OCI-LY7 (cell line): ENCODE measurements around the gene CFAP73. TPM values are rescaled to one million over a fixed set of nuclear protein-coding genes. Genes with fewer than 3 reads are reported as not detected.
"Not testable (repeated sequence)": the region's sequence is repeated elsewhere in the genome, so short reads cannot be mapped to it uniquely, and the experiment has no call there.

Source experiments
- BruUV-seq: library from RNA; stranded (reverse); fragments of 400-500 nt; replicated peaks from 2 replicates; lab custom pipeline; 2021; lab: Mats Ljungman, UMichigan
- CTCF ChIA-PET: fragments of 300-600 bp; sonication (Branson Sonifier 250); formaldehyde crosslinking; loops from one replicate; lab custom pipeline; 2022; ENCODE audit warnings: antibody characterized with exemption; ENCODE audit not compliant: unreplicated experiment; lab: Charles Lee
- POLR2A ChIA-PET: fragments of 300-600 bp; sonication (Branson Sonifier 250); formaldehyde crosslinking; loops from one replicate; lab custom pipeline; 2022; ENCODE audit warnings: antibody characterized with exemption; lab: Charles Lee
- DNase-seq: peaks from one replicate; pipeline ENCODE4 v3.0.0-alpha.2; 2015; ENCODE audit warnings: low spot score
- H2AFZ ChIP-seq: fragments of 200-600 bp; sonication (generic), shearing (Covaris generic); 2 replicates; pipeline ENCODE4 v1.6.1; 2014; ENCODE audit warnings: mild to moderate bottlenecking, antibody characterized with exemption, low read length, moderate library complexity
- H3K27ac ChIP-seq: fragments of 200-600 bp; sonication (generic); 2 replicates; pipeline ENCODE4 v1.5.1; 2014; ENCODE audit warnings: mixed run types, low read depth, mild to moderate bottlenecking, moderate library complexity, low read length, inconsistent platforms; ENCODE audit not compliant: poor library complexity, severe bottlenecking
- H3K36me3 ChIP-seq: fragments of 200-600 bp; sonication (generic); 2 replicates; pipeline ENCODE4 v1.6.1; 2014; ENCODE audit warnings: mild to moderate bottlenecking, antibody characterized with exemption, low read length, moderate library complexity, mixed read lengths; ENCODE audit not compliant: insufficient read depth
- H3K4me1 ChIP-seq: fragments of 200-600 bp; sonication (generic); 2 replicates; pipeline ENCODE4 v1.5.1; 2014; ENCODE audit warnings: mild to moderate bottlenecking, low read length; ENCODE audit not compliant: insufficient read depth, poor library complexity, severe bottlenecking
- H3K4me2 ChIP-seq: fragments of 200-600 bp; sonication (generic); 2 replicates; pipeline ENCODE4 v1.6.1; 2014; ENCODE audit warnings: mild to moderate bottlenecking, low read length
- H3K4me3 ChIP-seq: fragments of 200-600 bp; sonication (generic); 2 replicates; pipeline ENCODE4 v1.5.1; 2014; ENCODE audit warnings: mild to moderate bottlenecking, low read depth, low read length; ENCODE audit not compliant: poor library complexity, severe bottlenecking
- H3K79me2 ChIP-seq: fragments of 200-600 bp; sonication (generic); 2 replicates; pipeline ENCODE4 v1.6.1; 2016; ENCODE audit warnings: low read depth, mild to moderate bottlenecking, low read length, moderate library complexity, mixed read lengths; ENCODE audit not compliant: insufficient read depth
- H3K9me2 ChIP-seq: fragments of 200-600 bp; sonication (generic); 2 replicates; pipeline ENCODE4 v1.6.1; 2016; ENCODE audit warnings: mild to moderate bottlenecking, low read length, mixed read lengths; ENCODE audit not compliant: insufficient read depth
- H3K9me3 ChIP-seq: fragments of 200-600 bp; sonication (generic); 2 replicates; pipeline ENCODE4 v1.6.1; 2014; ENCODE audit warnings: mild to moderate bottlenecking, mixed run types, low read length, mixed read lengths
- H4K20me1 ChIP-seq: fragments of 200-600 bp; sonication (generic); 2 replicates; pipeline ENCODE4 v1.6.1; 2014; ENCODE audit warnings: mild to moderate bottlenecking, antibody characterized with exemption, low read length, moderate library complexity, mixed read lengths; ENCODE audit not compliant: insufficient read depth
- EZH2phosphoT487 ChIP-seq: fragments of 200-600 bp; sonication (generic); IDR thresholded peaks from 2 replicates; pipeline ENCODE4 v1.6.1; 2018; ENCODE audit warnings: low read depth, borderline replicate concordance, mild to moderate bottlenecking, mixed run types, antibody characterized with exemption, low read length, moderate library complexity, mixed read lengths
- intact Hi-C: fragments of 100-400 bp; cut with micrococcal nuclease; formaldehyde crosslinking; loops from one replicate; pipeline ENCODE4 v1.10.0; 2022; ENCODE audit not compliant: unreplicated experiment
- total RNA-seq, 2 experiments: library from RNA; depleted of rRNA in 1 of 2; stranded (reverse); fragments of >200 nt in 1 of 2; shearing (Covaris generic) in 1 of 2; gene quantifications; 2 replicates each; pipeline ENCODE4 v1.2.3, GENCODE V29; 2014 to 2022
- TF ChIP-seq, protein P1 (sequence below): fragments of 200-600 bp; sonication (generic); conservative IDR thresholded peaks from 2 replicates; pipeline ENCODE4 v1.5.1; 2014; ENCODE audit warnings: mild to moderate bottlenecking, antibody characterized with exemption, low read length, moderate library complexity, mixed read lengths

The CFAP73 gene
- total RNA-seq, 2 experiments from 2014 or later: 26.9 to 37.4 TPM

GRCh38 chr12:113204804-113205203 lies 55.3 kb downstream of the CFAP73 start:
- no TSS peak for BruUV-seq
- H3K4me1 ChIP-seq: peaks cover 84% of the 10 kb centered on the region
- intact Hi-C loops: no loop called here
- POLR2A ChIA-PET: interaction anchor here (0.7 to 13.0 kb wide), 4 partner anchors 13 to 70 kb away, joined by 3 to 183 read pairs (median 4); partner anchors contain the start of gene TPCN1
- no peak for DNase-seq
- H4K20me1 ChIP-seq: no peaks in the 10 kb centered on the region
- H3K4me3 ChIP-seq: no peak overlapping the region
- peaks cover 68% of the 10 kb centered on the region for H3K36me3 ChIP-seq
- CTCF ChIA-PET: no interaction called here
- TF ChIP-seq, protein P1, sequence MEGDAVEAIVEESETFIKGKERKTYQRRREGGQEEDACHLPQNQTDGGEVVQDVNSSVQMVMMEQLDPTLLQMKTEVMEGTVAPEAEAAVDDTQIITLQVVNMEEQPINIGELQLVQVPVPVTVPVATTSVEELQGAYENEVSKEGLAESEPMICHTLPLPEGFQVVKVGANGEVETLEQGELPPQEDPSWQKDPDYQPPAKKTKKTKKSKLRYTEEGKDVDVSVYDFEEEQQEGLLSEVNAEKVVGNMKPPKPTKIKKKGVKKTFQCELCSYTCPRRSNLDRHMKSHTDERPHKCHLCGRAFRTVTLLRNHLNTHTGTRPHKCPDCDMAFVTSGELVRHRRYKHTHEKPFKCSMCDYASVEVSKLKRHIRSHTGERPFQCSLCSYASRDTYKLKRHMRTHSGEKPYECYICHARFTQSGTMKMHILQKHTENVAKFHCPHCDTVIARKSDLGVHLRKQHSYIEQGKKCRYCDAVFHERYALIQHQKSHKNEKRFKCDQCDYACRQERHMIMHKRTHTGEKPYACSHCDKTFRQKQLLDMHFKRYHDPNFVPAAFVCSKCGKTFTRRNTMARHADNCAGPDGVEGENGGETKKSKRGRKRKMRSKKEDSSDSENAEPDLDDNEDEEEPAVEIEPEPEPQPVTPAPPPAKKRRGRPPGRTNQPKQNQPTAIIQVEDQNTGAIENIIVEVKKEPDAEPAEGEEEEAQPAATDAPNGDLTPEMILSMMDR: no peak
- no peak for TF ChIP-seq EZH2phosphoT487
- H3K9me3 ChIP-seq: peaks cover 7% of the 10 kb centered on the region; the same call in 1 of the 2 replicates
- no peaks in the 10 kb centered on the region for H3K9me2 ChIP-seq
- H3K4me2 ChIP-seq: peak overlapping the region; percentile 46; the same call in 1 of the 2 replicates
- no peak overlapping the region; the same call in 1 of the 2 replicates for H2AFZ ChIP-seq
- H3K79me2 ChIP-seq: peaks cover 16% of the 10 kb centered on the region; the same call in 1 of the 2 replicates
- H3K27ac ChIP-seq: peak overlapping the region; percentile 63

- H3K9me3 ChIP-seq, DNase-seq, intact Hi-C loops, CTCF ChIA-PET, H3K9me2 ChIP-seq, H2AFZ ChIP-seq, H4K20me1 ChIP-seq, BruUV-seq: not testable (repeated sequence)
- H3K36me3 ChIP-seq: peaks cover 77% of the 10 kb centered on the region
- H3K27ac ChIP-seq: peak overlapping the region; percentile 99
- H3K4me2 ChIP-seq: peak overlapping the region; percentile 89; the same call in 1 of the 2 replicates
- peaks cover 36% of the 10 kb centered on the region for H3K79me2 ChIP-seq
- POLR2A ChIA-PET: interaction anchor here (1.2 to 13.0 kb wide), 3 partner anchors 10 to 20 kb away, joined by 4 to 183 read pairs (median 8); partner anchors contain the start of genes RITA1 and TPCN1
- H3K4me3 ChIP-seq: peak overlapping the region; percentile 59
- peaks cover 90% of the 10 kb centered on the region for H3K4me1 ChIP-seq
These were observed 57.3 kb downstream of the CFAP73 start for GRCh38 chr12:113206802-113207201.

DNA sequence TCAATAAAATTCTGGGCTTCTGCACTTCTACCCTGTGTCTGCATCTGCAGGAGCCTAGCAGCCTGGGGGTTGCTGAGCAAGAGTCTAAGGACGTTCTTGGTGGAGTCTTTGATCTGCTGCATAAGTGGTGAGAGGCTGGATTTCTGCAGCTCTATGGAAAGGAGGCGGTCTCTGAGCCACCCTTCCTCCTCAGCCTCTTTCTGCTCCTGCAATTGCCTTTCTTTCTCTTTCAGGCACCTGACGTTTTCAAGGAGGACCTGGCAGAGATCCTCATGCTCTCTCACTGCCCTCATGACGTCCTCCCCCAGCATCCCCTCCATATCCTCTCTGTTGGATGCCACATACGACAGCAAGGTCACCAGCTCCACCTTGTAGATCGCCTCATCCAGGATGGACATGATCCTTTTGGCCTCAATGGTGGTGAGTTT lies 58.1 kb downstream of the CFAP73 start:
- Histone ChIP-seq H3K27ac (peak overlapping the region; percentile 99), H3K79me2 (peaks cover 43% of the 10 kb centered on the region), H3K9me2 (no peaks in the 10 kb centered on the region), H4K20me1 (no peaks in the 10 kb centered on the region), H3K36me3 (peaks cover 77% of the 10 kb centered on the region), H2AFZ (no peak overlapping the region), H3K4me3 (peak overlapping the region; percentile 59), H3K9me3 (peaks cover 5% of the 10 kb centered on the region; the same call in 1 of the 2 replicates), H3K4me1 (peaks cover 90% of the 10 kb centered on the region), H3K4me2 (peak overlapping the region; percentile 89)
- ChIA-PET POLR2A (interaction anchor here (1.2 to 13.0 kb wide), 5 partner anchors 10 to 26 kb away, joined by 3 to 183 read pairs (median 8); partner anchors contain the start of genes RITA1 and TPCN1), CTCF (interaction anchor here (0.9 to 1.0 kb wide), 2 partner anchors 9 to 15 kb away, joined by 4 read pairs; no protein-coding TSS in a partner anchor)
- TSS peak; percentile 89 for BruUV-seq
- DNase-seq: peak; percentile 74
- intact Hi-C loops: loop anchor here (1.0 kb wide), 3 partner anchors 10 to 22 kb away; partner anchors contain the start of genes DDX54 and RITA1
- TF ChIP-seq, protein P1: no peak
